NCI-H146 treated with DMSO at 0.1 percent for 48 hours (cell line): ENCODE results near the gene ANKEF1.
A peak's percentile ranks its signal among the peaks of the same experiment; 100 is the strongest.

ENCODE experiments used
- DNase-seq: peaks from one replicate; lab custom pipeline; 2025; ENCODE audit not compliant: unreplicated experiment; lab: John Stamatoyannopoulos, UW

Gene ANKEF1

GRCh38 chr20:10080574-10080973 is 45.8 kb downstream of the ANKEF1 start:
- DNase-seq: no peak

DNA sequence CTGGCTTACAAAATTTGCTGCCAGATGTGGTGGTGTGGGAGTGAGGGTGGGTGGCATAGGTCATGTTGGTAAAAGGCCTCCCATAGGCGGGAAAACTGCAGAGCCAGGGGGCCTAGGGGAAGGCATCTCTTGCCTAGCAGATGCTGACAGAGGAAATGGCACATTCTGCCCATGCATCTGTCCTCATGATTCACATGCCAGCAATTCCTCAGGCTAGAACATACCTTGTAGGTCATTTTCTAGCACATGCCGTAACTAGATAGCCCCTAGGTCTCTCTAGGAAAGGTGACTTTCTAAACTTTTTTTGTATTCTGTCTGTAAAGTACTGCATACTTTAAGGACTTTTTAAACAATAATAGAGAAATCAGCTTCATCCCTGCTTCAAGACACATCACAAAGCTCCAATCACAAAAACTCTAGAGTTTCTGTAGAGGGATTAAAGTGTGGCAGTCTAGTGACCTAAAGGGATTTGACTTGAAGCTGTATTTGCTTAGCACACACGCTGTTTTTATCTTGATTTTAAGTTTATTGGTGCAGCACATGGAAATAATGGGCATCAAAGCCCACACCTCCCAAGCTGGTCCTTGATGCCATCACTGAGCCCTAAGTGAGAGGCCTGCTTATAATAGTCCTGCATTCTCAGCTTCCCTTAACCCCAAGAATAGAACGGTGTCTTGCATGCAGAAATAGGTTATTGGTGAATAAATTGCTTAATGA is 55.2 kb downstream of the ANKEF1 start:
- no peak for DNase-seq

GRCh38 chr20:10090588-10091166 is 55.9 kb downstream of the ANKEF1 start:
- DNase-seq: peak; percentile 54

- DNase-seq: no peak
Observed at GRCh38 chr20:10093087-10093591, 58.4 kb downstream of the ANKEF1 start.

GRCh38 chr20:10094566-10095173 is 59.9 kb downstream of the ANKEF1 start:
- peak; percentile 31 for DNase-seq

- no peak for DNase-seq
Observed at GRCh38 chr20:10096790-10097189, 62.0 kb downstream of the ANKEF1 start.

GRCh38 chr20:10105046-10105445 is 70.3 kb downstream of the ANKEF1 start:
- peak; percentile 96 for DNase-seq
